GM21619 (cell line): ENCODE results near the gene RGL1.

Source experiments
- ATAC-seq: cut with Tn5 transposase; IDR thresholded peaks from one replicate; pipeline ENCODE4 v1.9.1; 2021; ENCODE audit not compliant: unreplicated experiment

RGL1 gene

GRCh38 chr1:183859831-183860230, 54.9 kb downstream of the RGL1 start:
- no peak for ATAC-seq

- ATAC-seq: no peak
These were observed 58.0 kb downstream of the RGL1 start for GRCh38 chr1:183862967-183863366.

- ATAC-seq: no peak
These were observed 58.9 kb downstream of the RGL1 start for GRCh38 chr1:183863852-183864251.

- no peak for ATAC-seq
These were observed 59.7 kb downstream of the RGL1 start for GRCh38 chr1:183864611-183865010.

- ATAC-seq: no peak
These were observed 64.3 kb downstream of the RGL1 start for GRCh38 chr1:183869230-183869629.

GRCh38 chr1:183869664-183870063, 64.7 kb downstream of the RGL1 start:
- no peak for ATAC-seq

GRCh38 chr1:183870351-183871077, 65.6 kb downstream of the RGL1 start:
- ATAC-seq: no peak

- no peak for ATAC-seq
These were observed 66.2 kb downstream of the RGL1 start for GRCh38 chr1:183871142-183871541.

- no peak for ATAC-seq
These were observed 66.7 kb downstream of the RGL1 start for GRCh38 chr1:183871601-183872000.

GRCh38 chr1:183872403-183872802, 67.5 kb downstream of the RGL1 start:
- no peak for ATAC-seq

- ATAC-seq: peak; percentile 51
These were observed 68.7 kb downstream of the RGL1 start for GRCh38 chr1:183873642-183874041.

- ATAC-seq: no peak
These were observed 71.4 kb downstream of the RGL1 start for GRCh38 chr1:183876309-183876708.

GRCh38 chr1:183877053-183877720, 72.3 kb downstream of the RGL1 start:
- ATAC-seq: no peak

GRCh38 chr1:183879494-183879893, 74.6 kb downstream of the RGL1 start:
- ATAC-seq: no peak

- no peak for ATAC-seq
These were observed 75.0 kb downstream of the RGL1 start for GRCh38 chr1:183879966-183880365.

GRCh38 chr1:183880531-183881243, 75.8 kb downstream of the RGL1 start:
- no peak for ATAC-seq

- ATAC-seq: no peak
These were observed 76.6 kb downstream of the RGL1 start for GRCh38 chr1:183881387-183882131.

GRCh38 chr1:183882335-183883167, 77.6 kb downstream of the RGL1 start:
- ATAC-seq: no peak

GRCh38 chr1:183883623-183884022, 78.7 kb downstream of the RGL1 start:
- no peak for ATAC-seq

- no peak for ATAC-seq
These were observed 79.6 kb downstream of the RGL1 start for GRCh38 chr1:183884526-183884925.
